Hypothalamus (tissue), 51 donors: ENCODE measurements around the gene RBM25.
"Not testable (repeated sequence)": the region's sequence is repeated elsewhere in the genome, so short reads cannot be mapped to it uniquely, and the experiment has no call there.

ENCODE experiments used
- DNase-seq, 51 donors: peaks; one replicate each; lab custom pipeline; 2025; lab: John Stamatoyannopoulos, UW

The RBM25 gene

GRCh38 chr14:73058224-73058921 is at the start of gene RBM25:
RBM25 (plus strand) TSS chr14:73058534; CDS start chr14:73071642, 13,108 bp downstream.
- peak; percentile 72 to 98 (median 92) for DNase-seq

GRCh38 chr14:73011189-73011588 is 47.1 kb upstream of the RBM25 start:
- DNase-seq: not testable (repeated sequence)

- DNase-seq: no peak
Observed at GRCh38 chr14:73014105-73014504, 44.2 kb upstream of the RBM25 start.

- DNase-seq: not testable (repeated sequence)
Observed at GRCh38 chr14:73015552-73015951, 42.8 kb upstream of the RBM25 start.

GRCh38 chr14:73016011-73016410 is 42.3 kb upstream of the RBM25 start:
- DNase-seq: not testable (repeated sequence)

GRCh38 chr14:73022051-73022450 is 36.3 kb upstream of the RBM25 start:
- no peak for DNase-seq

GRCh38 chr14:73025544-73025943 is 32.8 kb upstream of the RBM25 start:
- no peak for DNase-seq

GRCh38 chr14:73026243-73026844 is 32.0 kb upstream of the RBM25 start:
- peak in 6 of 51 donors; percentile 34 to 48 (median 38) for DNase-seq

- peak; percentile 58 to 99 (median 97) for DNase-seq
Observed at GRCh38 chr14:73026845-73027542, 31.3 kb upstream of the RBM25 start, which contains the start of gene ZFYVE1. ZFYVE1 (minus strand) TSS chr14:73027106; CDS start chr14:73024508, 2,598 bp downstream.

GRCh38 chr14:73027546-73027945 is 30.8 kb upstream of the RBM25 start:
- DNase-seq: no peak

GRCh38 chr14:73027984-73028383 is 30.4 kb upstream of the RBM25 start:
- DNase-seq: no peak

GRCh38 chr14:73036706-73037450 is 21.5 kb upstream of the RBM25 start:
- DNase-seq: not testable (repeated sequence)

GRCh38 chr14:73047808-73048207 is 10.5 kb upstream of the RBM25 start:
- DNase-seq: no peak

GRCh38 chr14:73049428-73049827 is 8.9 kb upstream of the RBM25 start:
- DNase-seq: no peak

- DNase-seq: no peak
Observed at GRCh38 chr14:73055251-73055650, 3.1 kb upstream of the RBM25 start.

- DNase-seq: no peak
Observed at GRCh38 chr14:73057944-73058223, 450 bp upstream of the RBM25 start.

- DNase-seq: peak in 18 of 51 donors; percentile 25 to 73 (median 46)
Observed at GRCh38 chr14:73058922-73059673, 764 bp downstream of the RBM25 start.

GRCh38 chr14:73069585-73069984 is 11.3 kb downstream of the RBM25 start:
- DNase-seq: no peak

GRCh38 chr14:73091044-73091443 is 32.7 kb downstream of the RBM25 start:
- DNase-seq: no peak

- DNase-seq: peak in 2 of 51 donors; percentile 3 to 15
Observed at GRCh38 chr14:73097421-73097820, 39.1 kb downstream of the RBM25 start.
